HepG2 (cell line): ENCODE data around the gene CFAP61.

Source experiments
- BCL3 ChIP-seq: sonication (generic); formaldehyde crosslinking; IDR thresholded peaks from 2 replicates; pipeline ENCODE4 v1.5.1; 2020; ENCODE audit warnings: mild to moderate bottlenecking, missing genetic modification reagents, moderate library complexity
- BHLHE40 ChIP-seq: IDR thresholded peaks from 2 replicates; pipeline ENCODE4 v1.6.1; 2011; ENCODE audit warnings: low read length, improper control_type of control experiment
- CBX5 ChIP-seq: sonication (generic); formaldehyde crosslinking; IDR thresholded peaks from 2 replicates; pipeline ENCODE4 v1.4.0; 2020; ENCODE audit warnings: missing genetic modification reagents, borderline replicate concordance
- CHD2 ChIP-seq: IDR thresholded peaks from 2 replicates; pipeline ENCODE4 v1.6.1; 2011; ENCODE audit warnings: low read depth, low read length, improper control_type of control experiment
- GZF1 ChIP-seq: sonication (generic); formaldehyde crosslinking; IDR thresholded peaks from 2 replicates; pipeline ENCODE4 v1.5.1; 2020; ENCODE audit warnings: mild to moderate bottlenecking, missing genetic modification reagents
- HDAC1 ChIP-seq: sonication (generic); formaldehyde crosslinking; IDR thresholded peaks from 2 replicates; pipeline ENCODE4 v1.5.1; 2020; ENCODE audit warnings: mild to moderate bottlenecking, missing genetic modification reagents
- MED1 ChIP-seq: sonication (generic); formaldehyde crosslinking; IDR thresholded peaks from 2 replicates; pipeline ENCODE4 v1.4.0; 2020; ENCODE audit warnings: missing genetic modification reagents
- MXI1 ChIP-seq: IDR thresholded peaks from 3 replicates; pipeline ENCODE4 v1.6.1; 2012; ENCODE audit warnings: low read depth, low read length, inconsistent platforms, borderline replicate concordance
- ZFP1 ChIP-seq: IDR thresholded peaks from 2 replicates; pipeline ENCODE4 v1.6.1; 2016
- ZNF776 ChIP-seq: sonication (generic); formaldehyde crosslinking; IDR thresholded peaks from 2 replicates; pipeline ENCODE4 v1.4.0; 2020; ENCODE audit warnings: mild to moderate bottlenecking, missing genetic modification reagents
- TF ChIP-seq, protein P1 (sequence below): sonication (generic); formaldehyde crosslinking; IDR thresholded peaks from 2 replicates; pipeline ENCODE4 v1.5.0; 2020; ENCODE audit warnings: mild to moderate bottlenecking, missing genetic modification reagents, moderate library complexity
- TF ChIP-seq, protein P2 (sequence below): IDR thresholded peaks from 2 replicates; pipeline ENCODE4 v1.6.1; 2016; ENCODE audit warnings: mild to moderate bottlenecking, missing biosample characterization, missing genetic modification reagents
- TF ChIP-seq, protein P3 (sequence below): sonication (generic); formaldehyde crosslinking; IDR thresholded peaks from 2 replicates; pipeline ENCODE4 v1.5.0; 2020; ENCODE audit warnings: missing genetic modification reagents

GRCh38 chr20:20331156-20331555 is 278.8 kb downstream of the CFAP61 start:
- TF ChIP-seq, protein P1, sequence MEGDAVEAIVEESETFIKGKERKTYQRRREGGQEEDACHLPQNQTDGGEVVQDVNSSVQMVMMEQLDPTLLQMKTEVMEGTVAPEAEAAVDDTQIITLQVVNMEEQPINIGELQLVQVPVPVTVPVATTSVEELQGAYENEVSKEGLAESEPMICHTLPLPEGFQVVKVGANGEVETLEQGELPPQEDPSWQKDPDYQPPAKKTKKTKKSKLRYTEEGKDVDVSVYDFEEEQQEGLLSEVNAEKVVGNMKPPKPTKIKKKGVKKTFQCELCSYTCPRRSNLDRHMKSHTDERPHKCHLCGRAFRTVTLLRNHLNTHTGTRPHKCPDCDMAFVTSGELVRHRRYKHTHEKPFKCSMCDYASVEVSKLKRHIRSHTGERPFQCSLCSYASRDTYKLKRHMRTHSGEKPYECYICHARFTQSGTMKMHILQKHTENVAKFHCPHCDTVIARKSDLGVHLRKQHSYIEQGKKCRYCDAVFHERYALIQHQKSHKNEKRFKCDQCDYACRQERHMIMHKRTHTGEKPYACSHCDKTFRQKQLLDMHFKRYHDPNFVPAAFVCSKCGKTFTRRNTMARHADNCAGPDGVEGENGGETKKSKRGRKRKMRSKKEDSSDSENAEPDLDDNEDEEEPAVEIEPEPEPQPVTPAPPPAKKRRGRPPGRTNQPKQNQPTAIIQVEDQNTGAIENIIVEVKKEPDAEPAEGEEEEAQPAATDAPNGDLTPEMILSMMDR (CRISPR knock-in tag): no peak
- TF ChIP-seq CHD2 (no peak), GZF1 (CRISPR knock-in tag) (no peak), ZFP1 (CRISPR knock-in tag) (no peak), ZNF776 (CRISPR knock-in tag) (no peak), BHLHE40 (no peak), MED1 (no peak), HDAC1 (no peak), BCL3 (CRISPR knock-in tag) (no peak), MXI1 (no peak), CBX5 (no peak)
- TF ChIP-seq, protein P2, sequence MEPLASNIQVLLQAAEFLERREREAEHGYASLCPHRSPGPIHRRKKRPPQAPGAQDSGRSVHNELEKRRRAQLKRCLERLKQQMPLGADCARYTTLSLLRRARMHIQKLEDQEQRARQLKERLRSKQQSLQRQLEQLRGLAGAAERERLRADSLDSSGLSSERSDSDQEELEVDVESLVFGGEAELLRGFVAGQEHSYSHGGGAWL (CRISPR knock-in tag): no peak
- TF ChIP-seq, protein P3, sequence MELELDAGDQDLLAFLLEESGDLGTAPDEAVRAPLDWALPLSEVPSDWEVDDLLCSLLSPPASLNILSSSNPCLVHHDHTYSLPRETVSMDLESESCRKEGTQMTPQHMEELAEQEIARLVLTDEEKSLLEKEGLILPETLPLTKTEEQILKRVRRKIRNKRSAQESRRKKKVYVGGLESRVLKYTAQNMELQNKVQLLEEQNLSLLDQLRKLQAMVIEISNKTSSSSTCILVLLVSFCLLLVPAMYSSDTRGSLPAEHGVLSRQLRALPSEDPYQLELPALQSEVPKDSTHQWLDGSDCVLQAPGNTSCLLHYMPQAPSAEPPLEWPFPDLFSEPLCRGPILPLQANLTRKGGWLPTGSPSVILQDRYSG (CRISPR knock-in tag): no peak
